GM18499 (cell line): ENCODE results near the gene C19orf38.
"Not testable (repeated sequence)": the region's sequence is repeated elsewhere in the genome, so short reads cannot be mapped to it uniquely, and the experiment has no call there.

ENCODE experiments used
- ATAC-seq: cut with Tn5 transposase; IDR thresholded peaks from one replicate; pipeline ENCODE4 v1.9.1; 2021; ENCODE audit warnings: moderate number of reproducible peaks; ENCODE audit not compliant: insufficient read depth, unreplicated experiment

Gene C19orf38

DNA sequence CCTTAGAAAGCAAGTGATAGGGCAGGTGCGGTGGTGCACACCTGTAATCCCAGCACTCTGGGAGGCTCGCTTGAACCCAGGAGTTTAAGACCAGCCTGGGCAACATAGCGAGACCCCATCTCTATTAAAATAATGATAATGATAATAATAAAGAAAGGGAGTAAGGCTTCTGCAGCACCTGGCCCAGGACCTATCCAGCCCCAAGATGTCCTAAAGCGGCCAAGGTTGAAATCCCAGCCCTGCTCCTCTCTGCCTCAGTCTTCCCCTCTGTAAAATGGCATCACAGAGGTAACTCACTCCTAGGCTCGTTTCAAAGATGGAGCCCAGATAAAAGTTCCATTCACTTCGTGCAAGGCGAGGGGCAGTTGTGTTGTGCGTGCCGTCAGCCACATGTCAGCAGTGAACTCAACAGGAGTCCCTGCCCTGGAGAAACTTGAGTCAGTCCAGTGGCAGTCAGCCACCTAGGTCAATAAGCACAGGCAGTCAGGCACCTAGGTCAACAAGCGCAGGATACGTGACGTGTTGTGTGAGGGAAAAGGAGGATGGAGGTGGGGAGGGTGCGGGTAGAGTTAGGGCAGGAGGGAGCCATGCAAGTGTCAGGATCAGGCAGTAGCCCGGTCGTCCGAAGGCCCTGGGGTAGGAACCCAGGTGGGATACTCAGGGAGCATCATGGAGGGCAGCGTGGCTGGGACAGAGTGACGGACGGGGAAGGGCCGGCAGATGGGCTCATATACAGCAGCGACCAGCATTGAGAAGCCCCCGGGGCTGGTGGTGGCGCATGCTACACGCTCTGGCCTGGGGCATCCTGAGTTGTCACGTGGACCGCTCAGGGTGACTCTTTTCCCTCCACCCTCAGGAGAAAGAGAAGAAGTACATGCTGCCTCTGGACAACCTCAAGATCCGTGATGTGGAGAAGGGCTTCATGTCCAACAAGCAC lies 28.8 kb upstream of the C19orf38 start:
- no peak for ATAC-seq

DNA sequence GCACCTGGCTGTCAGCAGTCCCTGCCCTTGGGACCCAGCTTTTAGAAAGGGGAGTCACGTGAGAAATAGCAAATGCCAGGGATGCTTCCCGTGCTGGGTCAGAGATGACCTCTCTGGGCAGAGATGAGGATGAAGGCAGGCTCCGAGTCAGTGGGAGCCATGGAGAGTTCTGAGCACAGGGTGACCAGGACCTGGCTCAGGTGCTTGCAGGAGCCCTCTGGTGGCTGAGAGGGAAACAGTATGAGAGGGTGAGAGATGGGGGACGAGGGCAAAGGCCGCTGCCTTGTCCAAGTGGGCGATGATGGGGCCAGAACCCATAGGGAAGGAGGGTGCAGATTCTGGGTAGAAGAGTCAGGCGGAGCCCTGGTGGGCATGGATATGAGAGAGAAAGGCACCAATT lies 28.0 kb upstream of the C19orf38 start:
- ATAC-seq, result no peak

DNA sequence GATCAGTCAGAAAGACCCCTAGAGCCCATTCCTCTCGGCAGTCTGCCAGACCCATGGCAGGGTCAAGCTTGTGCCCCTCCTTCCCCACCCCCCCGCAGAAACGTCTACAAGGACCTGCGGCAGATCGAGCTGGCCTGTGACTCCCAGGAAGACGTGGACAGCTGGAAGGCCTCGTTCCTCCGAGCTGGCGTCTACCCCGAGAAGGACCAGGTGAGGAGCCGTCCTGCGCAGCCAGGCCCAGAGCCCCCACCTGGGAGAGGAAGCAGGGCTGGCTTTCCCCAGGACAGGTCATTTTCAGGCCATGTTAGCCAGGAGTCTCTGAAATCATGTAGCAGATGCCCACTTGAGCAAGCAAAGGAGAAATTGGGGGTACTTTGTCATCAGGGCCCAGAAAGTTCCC lies 24.5 kb upstream of the C19orf38 start:
- no peak for ATAC-seq

DNA sequence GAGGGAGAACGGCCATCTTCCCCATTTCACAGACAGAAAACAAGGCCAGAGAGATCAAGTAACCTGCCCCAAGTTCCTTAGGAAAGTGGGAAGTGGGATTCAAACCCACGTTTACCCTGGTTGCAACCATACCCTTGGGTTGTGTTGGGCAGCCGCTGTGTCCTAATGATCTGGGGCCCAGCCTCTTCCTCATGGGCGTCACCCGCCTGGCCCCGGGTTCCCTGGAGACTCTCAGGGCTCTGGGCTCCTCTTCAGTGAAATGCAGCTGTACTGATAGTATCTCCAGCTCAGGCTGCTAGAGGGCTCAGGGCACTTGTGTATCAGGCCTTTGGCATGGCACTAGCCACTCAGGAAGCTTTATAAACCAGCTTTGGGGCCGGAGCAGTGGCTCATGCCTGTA lies 22.0 kb upstream of the C19orf38 start:
- no peak for ATAC-seq

DNA sequence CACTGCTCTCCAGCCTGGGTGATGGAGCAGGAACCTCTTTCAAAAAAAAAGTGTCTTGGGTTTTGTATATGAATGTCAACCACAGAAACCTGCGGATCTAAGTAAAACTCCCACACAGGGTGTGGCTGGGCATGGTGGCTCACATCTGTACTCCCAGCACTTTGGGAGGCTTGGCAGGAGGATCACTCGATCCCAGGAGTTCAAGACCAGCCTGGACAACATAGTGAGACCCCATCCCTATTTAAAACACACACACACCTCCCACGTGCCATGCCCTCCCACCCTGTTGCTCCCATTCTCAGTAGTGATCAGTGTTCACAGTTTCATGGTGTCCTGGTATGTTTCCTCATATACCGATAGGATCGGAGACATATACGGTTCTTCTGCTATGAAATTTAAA lies 21.4 kb upstream of the C19orf38 start:
- ATAC-seq, result no peak

DNA sequence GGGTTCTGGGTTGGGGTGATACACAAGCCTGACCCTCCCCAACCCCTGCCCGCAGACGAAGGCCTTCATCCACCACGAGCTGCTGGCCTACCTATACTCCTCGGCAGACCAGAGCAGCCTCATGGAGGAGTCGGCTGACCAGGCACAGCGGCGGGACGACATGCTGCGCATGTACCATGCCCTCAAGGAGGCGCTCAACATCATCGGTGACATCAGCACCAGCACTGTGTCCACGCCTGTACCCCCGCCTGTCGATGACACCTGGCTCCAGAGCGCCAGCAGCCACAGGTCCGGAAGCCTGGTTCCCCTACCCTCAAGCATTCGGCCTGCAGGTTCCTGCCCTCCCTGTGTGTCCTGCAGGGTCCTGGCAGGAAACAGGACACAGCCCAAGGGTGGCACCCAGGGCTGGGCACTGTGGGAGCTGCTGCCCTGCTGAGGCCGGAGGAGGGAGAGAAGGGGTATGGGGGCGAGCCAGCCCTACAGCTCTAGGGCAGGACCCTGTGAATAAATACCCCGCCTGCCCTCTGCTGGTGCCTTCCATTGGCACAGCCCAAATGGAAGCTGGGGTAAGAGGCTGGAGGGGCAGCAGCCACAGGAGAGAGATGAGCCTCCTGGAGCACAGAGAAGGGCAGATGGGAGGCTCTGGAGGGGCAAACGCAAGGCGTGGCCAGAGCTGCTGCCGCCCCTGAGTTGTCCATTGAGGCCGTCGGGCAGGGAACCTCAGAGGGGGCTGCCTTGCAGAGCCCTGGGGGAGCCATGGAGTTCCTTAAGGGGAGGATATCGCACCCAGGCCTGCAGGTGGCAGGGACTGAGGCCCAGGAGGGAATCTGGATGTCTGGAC lies 19.0 kb upstream of the C19orf38 start:
- ATAC-seq, result no peak

DNA sequence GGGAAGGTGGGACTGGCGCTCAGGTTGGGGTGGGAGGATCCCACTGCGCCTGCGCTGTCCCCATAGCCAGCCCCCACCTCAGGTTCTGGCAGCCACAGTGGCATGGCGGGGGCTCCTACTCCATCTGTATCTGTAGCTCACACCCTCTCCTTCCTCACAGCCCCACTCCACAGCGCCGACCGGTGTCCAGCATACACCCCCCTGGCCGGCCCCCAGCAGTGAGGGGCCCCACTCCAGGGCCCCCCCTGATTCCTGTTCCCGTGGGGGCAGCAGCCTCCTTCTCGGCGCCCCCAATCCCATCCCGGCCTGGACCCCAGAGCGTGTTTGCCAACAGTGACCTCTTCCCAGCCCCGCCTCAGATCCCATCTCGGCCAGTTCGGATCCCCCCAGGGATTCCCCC lies 18.2 kb upstream of the C19orf38 start:
- ATAC-seq, result no peak

DNA sequence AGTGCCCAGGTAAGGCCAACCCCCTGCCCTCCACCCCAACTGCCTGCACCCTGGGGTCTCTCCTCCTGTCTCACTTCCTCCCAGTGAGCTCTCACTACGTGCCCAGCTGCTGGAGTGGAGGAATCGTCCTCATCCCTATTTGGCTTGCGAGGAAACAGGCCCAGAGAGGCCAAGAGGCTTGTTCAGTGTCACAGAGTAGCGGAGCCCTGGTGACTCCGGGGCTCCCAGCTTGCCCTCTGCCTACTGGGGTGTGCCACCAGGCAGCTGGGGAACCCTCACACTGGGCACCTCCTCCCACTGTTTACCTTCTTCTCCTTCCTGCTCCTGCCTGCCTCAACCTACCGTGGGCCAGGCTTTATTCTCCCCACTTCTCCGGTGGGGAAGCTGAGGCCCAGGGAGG lies 17.8 kb upstream of the C19orf38 start:
- ATAC-seq, result no peak

DNA sequence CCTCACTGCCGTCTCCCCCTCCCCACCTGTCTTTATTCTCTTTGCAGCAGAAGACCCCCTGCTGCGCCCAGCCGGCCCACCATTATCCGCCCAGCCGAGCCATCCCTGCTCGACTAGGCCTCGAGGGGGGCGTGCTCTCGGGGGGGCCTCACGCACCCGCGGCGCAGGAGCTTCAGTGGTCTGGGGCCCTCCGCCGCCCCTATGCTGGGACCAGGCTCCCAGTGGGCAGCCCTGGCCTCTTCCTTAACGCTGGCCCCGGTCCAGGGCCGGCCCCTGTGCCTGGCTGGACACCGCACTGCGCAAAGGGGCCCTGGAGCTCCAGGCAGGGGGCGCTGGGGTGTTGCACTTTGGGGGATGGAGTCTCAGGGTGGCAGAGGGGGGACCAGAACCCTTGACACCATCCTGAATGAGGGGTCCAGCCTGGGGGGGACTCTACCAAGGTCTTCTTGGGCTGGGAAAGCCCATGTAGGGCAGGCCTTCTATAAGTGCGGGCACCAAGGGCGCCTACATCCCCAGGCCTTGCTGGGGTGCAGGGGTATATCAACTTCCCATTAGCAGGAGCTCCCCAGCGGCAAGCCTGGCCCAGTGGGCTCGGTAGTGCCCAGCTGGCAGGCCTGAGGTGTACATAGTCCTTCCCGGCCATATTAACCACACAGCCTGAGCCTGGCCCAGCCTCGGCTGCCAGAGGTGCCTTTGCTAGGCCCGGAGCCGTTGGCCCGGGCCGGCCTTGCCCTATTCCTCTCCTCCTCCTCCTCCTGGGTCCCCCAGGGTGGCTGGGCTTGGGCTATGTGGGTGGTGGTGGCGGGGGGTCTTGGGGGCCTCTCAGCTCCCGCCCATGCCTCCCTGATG lies 17.1 kb upstream of the C19orf38 start:
- ATAC-seq, result no peak

DNA sequence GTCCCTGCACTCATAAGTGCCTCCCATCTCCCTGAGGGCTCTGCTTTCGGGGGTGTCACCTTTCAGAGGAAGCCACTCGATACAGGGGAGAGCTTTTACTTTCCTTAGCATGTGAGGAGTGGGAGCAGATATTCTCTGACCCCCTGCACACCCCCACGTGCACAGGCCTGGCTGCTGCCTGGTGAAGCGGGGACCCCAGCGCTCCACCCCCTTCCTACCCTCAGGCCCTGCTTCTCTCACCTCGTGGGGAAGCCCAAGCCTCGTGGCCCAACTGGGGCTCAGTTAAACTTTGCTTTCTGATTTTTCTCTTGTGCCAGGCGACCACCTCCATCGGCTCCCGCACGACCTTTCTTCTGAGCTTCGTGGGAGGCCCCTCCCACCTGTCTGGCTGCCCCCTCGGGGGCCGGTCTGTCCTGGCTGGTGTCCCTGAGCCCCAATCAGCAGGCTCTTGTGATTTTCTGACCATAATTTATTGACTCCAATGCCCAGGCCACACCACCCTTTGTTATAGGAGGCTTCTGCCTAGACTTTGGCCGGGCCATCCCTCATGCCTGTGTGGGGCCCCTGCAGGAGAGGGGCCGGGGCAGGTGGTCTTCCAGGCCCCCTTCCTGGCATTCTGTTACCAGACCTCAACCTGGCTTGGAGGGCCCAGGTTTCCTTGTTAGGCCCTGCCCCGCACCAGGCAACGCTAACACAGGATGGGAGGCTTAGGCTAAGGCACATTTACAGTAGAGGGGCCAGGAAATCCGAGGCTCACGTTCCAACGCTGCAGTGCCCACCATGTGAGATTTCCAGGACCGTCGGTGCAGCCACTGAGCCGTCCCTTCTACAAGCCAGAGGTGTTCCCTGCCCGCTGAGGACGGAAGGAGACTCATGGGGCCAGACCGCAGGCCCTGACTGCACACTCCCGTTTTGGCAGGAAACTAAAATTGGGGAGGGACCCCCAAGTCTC lies 16.0 kb upstream of the C19orf38 start:
- no peak for ATAC-seq

DNA sequence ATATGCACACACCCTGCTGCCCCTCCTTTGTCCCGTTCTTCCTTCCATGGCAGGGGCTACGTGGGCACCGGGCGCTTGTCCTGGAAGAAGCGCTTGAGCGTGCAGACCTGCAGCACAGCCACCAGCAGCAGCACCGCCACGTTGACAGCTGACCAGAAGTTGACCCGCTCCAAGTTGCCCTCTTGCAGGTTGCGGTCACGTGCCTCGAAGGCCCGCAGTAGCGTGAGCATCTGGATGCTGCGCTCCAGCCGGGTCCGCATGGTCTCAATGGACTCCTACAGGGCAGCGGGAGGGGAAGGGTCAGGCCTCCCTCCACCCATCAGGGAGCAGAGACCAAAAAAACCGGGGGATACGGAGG lies 15.3 kb upstream of the C19orf38 start:
- no peak for ATAC-seq

DNA sequence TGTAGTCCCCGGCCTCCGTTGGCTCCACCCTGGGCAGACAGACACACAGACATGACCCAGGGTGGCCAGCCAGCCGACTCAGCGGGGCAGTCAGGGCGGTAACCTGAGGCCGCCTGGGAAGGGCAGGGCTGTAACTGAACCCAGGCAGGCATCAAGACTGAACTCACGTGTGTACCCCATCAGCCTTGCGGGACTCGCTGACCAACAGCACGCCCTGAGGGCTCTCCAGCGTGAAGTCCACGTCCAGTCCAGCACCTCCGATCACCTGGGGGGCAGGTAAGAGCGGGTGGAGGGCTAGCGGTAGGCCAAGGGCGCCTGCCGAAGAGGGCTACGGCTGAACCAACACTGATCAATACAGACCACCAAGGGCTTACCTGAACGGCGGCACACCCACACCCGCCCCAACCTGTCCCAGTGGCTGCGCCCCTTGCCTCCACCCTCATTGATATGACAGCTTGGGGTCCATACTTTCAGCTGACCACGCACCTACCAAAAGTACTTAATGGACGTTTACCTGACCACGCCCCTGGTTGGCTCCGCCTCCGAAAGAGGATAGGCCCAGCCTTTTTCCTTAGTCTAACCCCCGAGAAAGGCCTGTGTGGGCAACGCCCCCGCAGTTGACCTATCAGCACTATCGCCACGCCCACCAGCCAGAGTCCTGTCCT lies 13.0 kb upstream of the C19orf38 start:
- ATAC-seq, result no peak

DNA sequence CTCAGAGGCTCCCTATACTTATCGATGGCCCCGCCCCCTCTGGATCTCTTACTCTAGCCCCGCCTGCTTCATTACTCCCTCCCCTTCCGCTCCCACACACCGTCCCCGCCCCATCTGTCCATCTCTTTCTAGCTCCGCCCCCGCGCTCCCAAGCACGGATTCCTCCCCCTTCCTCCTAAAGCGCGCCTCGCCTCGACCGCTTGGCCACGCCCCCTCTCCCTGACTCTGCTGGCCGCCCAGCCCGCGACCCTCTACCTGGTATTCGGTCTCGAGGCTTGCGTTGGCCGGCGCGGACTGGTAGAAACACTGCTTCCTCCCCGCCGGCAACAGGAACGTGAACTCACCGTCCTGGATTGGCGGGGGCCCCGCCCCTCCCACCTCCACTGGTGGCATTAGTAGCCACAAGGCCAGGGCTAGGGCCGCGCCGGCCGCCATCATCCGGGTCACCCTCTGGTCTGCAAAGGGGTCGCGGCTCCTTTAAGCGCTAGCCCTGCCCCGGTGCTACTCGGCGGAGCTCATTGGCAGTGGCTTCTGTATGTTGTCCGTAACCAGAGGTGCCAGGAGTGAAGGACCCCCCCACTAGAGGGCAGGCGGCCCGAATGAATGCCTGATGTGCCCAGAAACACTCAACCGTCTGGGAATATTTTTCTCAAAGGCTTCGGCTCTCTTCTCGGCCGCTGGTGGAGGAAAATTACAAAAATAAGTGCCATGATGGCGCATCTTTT lies 12.3 kb upstream of the C19orf38 start, which contains the start of gene TMED1:
TSS of gene TMED1 (minus strand) at position 459 of the 725 bp plus-strand sequence. CDS start at position 438, 21 bp downstream.
- ATAC-seq, result peak; percentile 52

DNA sequence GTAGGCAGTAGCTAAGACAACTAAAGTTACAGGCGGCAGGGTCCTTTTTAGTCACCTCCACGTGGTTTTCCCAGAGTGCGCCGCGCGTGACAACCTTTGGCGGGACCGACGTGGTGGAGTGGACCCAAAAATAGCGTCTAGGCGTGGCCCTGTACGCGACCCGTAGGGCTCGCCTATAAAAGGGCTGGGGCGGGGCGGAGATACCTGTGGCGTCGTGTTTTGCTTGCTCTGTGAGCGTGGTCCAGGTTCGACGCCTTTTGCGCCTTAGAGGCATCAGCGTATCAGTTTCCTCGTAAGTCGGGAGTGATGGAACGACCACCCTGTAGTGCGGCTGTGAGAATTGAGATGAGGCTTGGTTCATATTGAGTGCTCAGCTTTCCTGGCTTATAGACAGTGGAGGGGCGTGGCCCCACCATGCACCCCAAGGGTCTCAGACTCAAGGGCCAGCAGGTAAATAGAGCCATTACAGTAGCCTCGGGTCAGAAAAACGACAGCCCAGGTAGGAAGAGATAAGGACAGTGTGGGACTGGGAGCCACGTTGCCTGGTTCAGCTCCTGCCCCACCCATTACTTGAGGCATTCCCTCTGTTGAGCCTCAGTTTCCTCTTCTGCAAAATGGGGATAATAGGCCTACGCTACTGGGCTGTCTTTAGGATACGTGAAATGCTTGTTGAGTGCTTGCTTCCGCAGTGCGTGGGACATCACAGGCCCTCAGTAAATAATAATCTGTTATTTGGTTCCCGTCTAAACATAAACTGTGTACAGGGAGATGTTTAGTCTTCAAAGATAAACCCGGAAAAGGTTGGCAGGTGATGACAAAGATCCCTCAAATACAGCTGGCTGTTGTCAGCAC lies 11.5 kb upstream of the C19orf38 start:
- ATAC-seq, result no peak

DNA sequence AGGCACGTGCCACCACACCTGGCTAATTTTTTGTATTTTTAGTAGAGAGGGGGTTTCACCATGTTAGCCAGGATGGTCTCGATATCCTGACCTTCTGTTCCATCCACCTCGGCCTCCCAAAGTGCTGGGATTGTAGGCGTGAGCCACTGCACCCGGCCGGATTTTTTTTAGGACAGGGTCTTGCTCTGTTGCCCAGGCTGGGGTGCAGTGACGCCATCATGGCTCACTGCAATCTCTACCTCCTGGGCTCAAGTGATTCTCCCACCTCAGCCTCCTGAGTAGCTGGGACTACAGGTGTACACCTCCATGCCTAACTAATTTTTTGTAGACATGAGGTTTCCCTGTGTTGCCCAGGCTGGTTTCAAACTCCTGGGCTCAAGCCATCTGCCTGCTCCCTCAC lies 10.6 kb upstream of the C19orf38 start:
- ATAC-seq, result not testable (repeated sequence)

DNA sequence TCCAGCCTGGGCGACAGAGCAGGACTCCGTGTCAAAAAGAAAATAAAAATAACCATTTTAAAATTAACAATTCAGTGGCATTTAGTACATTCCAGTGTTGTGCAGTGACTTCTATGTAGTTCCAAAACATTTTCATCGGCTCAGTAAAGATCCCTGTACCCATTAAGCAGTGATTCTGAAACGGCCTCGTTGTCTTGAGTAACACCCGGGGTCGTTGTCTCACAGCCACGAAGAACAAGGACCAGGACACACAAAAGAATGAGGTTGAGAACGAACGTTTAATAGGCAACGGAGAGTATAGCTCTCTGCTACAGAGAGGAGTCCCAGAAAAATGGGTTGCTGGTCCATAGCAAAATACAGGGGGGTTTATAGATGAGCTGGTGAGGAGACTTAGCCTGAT lies 9.8 kb upstream of the C19orf38 start:
- no peak for ATAC-seq
